Measurements from ENCODE around the gene DOP1B.
"Not testable (repeated sequence)": the region's sequence is repeated elsewhere in the genome, so short reads cannot be mapped to it uniquely, and the experiment has no call there.

The DOP1B gene

GRCh38 chr21:36135391-36136102, 21.1 kb upstream of the DOP1B start:
- DNase-seq, result peak; percentile 75

DNA sequence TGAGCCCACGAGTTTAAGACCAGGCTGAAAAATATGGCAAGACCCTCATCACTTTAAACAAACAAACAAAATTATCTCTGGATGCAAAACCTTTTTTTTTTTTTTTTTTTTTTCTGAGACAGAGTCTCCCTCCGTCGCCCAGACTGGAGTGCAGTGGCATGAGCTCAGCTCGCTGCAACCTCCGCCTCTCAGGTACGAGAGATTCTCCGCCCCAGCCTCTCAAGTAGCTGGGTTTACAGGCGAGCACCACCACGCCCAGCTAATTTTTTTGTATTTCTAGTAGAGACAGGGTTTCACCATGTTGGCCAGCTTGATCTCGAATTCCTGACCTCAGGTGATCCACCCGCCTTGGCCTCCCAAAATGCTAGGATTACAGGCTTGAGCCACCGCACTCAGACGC, 16.8 kb upstream of the DOP1B start:
- DNase-seq, result not testable (repeated sequence)

GRCh38 chr21:36141513-36141925, 15.1 kb upstream of the DOP1B start:
- peak; percentile 98 for DNase-seq

DNA sequence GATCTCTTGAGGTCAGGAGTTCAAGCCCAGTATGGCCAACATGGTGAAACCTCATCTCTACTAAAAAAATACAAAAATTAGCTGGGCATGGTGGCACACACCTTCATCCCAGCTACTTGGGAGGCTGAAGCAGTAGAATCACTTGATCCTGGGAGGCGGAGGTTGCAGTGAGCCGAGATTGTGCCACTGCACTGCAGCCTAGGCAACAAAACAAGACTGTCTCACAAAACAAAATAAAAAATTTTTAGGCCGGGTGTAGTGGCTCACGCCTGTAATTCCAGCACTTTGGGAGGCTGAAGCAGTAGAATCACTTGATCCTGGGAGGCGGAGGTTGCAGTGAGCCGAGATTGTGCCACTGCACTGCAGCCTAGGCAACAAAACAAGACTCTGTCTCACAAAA, 12.4 kb upstream of the DOP1B start:
- not testable (repeated sequence) for DNase-seq

DNA sequence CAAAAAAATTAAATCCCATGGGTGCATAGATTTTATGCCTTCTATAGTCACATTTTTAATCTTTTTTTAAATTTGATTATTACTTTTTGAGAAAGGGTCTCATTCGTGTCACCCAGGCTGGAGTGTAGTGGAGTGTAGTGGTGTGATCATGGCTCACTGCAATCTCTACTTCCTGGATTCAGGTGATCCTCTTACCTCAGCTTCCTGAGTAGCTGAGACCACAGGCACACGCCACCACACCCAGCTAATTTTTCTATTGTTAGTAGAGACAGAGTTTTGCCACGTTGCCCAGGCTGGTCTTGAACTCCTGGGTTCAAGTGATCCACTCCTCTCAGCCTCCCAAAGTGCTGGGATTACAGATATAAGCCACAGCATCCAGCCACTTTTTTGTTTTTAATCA, 11.4 kb upstream of the DOP1B start:
- no peak for DNase-seq

- DNase-seq, result no peak
These were observed 8.7 kb upstream of the DOP1B start for GRCh38 chr21:36147911-36148310.

DNA sequence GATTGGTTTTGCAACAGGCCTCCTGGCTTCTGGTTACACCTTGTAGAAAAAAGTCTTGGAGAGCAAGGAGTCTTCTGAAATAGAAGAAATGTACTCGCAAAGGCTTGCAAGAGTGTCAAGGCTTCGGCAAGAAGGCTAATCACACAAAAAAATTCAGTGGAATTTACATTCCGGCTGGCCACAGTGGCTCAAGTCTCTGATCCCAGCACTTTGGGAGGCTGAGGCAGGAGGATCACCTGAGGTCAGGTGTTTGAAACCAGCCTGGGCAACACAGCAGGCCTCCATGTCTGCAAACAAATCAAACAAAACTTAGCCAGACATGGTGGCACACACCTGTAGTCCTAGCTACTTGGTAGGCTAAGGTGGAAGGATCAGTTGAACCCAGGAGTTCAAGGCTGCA, 7.7 kb upstream of the DOP1B start:
- DNase-seq, result no peak

GRCh38 chr21:36149788-36150711, 6.6 kb upstream of the DOP1B start:
- no peak for DNase-seq

DNA sequence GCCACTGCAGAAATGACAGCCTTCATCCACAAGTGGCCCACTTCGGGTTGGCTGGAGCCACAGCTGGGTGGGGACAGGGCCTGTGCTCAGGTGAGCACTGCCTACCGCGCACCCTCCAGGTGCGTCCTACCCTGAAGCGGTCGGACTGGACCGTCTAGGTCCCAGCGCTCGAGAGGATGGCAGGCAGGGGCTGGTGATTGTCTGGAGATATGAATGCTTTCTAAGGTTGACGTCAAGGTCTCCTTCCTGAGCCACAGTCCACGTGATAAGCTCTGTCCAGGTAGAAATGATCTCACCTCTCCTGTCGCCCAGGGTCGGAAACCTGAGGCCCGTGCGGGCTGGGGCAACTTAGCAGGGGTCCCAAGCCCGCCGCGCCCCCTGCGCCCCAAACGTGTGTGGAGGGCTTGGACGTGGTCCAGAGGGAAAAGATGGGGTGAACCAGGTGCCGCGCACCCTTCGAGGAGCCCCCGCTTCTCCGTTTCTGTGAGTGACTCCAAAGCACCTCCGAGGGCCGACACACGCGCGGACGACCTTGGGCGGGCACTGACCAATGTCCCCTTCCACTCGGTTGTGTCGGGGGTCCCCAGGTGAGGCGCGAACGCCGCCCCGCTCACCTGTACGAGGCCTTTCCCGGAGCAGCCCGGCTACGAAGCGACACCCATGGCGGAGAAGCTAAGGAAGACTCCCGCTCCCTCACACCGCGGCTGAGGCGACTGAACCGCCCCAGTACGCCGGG, 853 bp upstream of the DOP1B start:
- peak; percentile 67 for DNase-seq

- DNase-seq, result peak; percentile 99
These were observed 247 bp upstream of the DOP1B start for GRCh38 chr21:36156339-36156814.

GRCh38 chr21:36159356-36159921, 2.8 kb downstream of the DOP1B start:
- no peak for DNase-seq

GRCh38 chr21:36160850-36161178, 4.2 kb downstream of the DOP1B start:
- no peak for DNase-seq

DNA sequence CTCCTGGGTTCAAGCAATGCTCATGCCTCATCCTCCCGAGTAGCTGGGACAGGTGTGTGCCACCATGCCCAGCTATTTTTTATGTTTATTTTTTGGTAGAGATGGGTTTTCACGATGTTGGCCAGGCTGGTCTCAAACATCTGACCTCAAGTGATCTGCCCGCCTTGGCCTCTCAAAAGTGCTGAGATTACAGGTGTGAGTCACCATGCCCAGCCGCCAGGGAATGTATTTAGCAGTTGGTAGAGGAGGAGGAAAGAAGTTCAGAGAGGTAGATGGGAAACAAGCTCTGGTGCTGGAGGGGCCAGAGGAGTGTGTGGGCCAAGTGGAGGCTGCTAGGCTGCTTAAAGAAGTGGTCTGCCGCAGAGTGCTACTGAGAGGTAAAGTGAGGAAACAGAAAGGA, 6.0 kb downstream of the DOP1B start:
- DNase-seq, result no peak

GRCh38 chr21:36163750-36164741, 7.4 kb downstream of the DOP1B start:
- DNase-seq, result peak; percentile 65

DNA sequence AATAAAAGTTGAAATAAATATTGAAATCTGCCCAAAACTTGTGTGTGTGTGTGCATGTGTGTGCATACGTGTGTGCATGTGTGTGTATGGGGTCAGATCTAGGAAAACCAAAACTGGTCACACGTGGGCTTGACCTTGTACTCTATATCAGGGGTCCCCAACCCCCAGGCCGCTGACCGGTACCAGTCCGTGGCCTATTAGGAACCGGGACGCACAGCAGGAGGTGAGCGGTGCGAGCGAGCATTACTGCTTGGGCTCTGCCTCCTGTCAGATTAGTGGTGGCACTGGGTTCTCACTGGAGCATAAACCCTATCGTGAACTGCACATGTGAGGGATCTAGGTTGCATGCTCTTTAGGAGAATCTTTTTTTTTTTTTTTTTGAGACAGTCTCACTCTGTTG, 8.7 kb downstream of the DOP1B start:
- DNase-seq, result no peak

- no peak for DNase-seq
These were observed 10.1 kb downstream of the DOP1B start for GRCh38 chr21:36166705-36167104.

DNA sequence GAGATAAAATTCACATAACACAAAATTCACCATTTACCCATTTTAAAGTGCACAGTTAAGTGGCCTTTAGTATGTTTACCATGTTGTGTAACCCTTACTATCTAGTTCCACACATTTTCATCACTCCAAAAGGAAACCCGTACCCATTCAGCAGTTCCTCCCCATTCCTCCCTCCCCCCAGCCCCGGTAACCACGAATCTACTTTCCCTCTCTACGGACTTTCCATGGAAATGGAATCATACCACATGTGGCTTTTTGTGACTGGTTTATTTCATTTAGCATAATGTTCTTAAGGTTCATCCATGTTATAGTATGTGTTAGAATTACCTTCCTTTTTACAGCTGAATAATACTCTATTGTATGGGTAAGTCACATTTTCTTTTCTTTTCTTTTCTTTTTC, 10.9 kb downstream of the DOP1B start:
- no peak for DNase-seq

- DNase-seq, result no peak
These were observed 13.0 kb downstream of the DOP1B start for GRCh38 chr21:36169470-36170128.

- no peak for DNase-seq
These were observed 14.2 kb downstream of the DOP1B start for GRCh38 chr21:36170823-36171222.

- DNase-seq, result no peak
These were observed 14.7 kb downstream of the DOP1B start for GRCh38 chr21:36171336-36171735.

GRCh38 chr21:36171741-36172331, 15.2 kb downstream of the DOP1B start:
- DNase-seq, result no peak
